ENCODE data around the gene XYLT1. TPM values are rescaled to one million over a fixed set of nuclear protein-coding genes. Genes with fewer than 3 reads are reported as not detected.

The XYLT1 gene
- total RNA-seq, 3 donors from 2014 or later (not counting 1 experiment from before 2014, with no cell fraction given), result 40.9 to 55.5 (median 43.8) TPM

DNA sequence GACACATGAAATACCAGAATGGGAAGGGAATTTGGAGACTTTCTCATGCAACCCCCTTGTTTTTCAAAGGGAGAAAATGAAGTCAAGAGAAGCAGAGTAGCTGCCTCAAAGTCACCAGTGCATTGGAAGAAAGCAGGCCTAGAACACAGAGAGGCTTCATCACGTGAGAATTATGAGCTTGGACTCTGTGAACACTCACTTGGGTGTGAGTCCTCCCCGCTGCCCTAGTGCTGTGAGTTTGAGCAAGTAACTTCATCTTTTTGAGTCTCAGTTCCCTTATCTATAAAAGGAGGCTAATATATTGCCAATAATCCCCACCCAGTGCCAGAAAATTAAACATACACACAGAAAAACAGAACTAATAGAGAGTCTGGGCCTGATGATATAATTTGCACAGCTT lies 315.8 kb downstream of the XYLT1 start:
- DNase-seq (no peak), ATAC-seq (no peak)
- Mint-ChIP-seq H3K27me3 (ENCODE audit: low read depth in 2 of 2) (no peaks in the 10 kb centered on the region), H3K9me3 (no peaks in the 10 kb centered on the region), H3K36me3 (peaks cover 7% of the 10 kb centered on the region), H3K27ac (no peak overlapping the region), H3K4me1 (peaks cover 5 to 9% of the 10 kb centered on the region in 2 donors), H3K4me3 (no peak overlapping the region)
- H3K27me3 ChIP-seq (ENCODE audit: control insufficient read depth, insufficient read depth, low read length), result no peaks in the 10 kb centered on the region
- TF ChIP-seq, protein P1, sequence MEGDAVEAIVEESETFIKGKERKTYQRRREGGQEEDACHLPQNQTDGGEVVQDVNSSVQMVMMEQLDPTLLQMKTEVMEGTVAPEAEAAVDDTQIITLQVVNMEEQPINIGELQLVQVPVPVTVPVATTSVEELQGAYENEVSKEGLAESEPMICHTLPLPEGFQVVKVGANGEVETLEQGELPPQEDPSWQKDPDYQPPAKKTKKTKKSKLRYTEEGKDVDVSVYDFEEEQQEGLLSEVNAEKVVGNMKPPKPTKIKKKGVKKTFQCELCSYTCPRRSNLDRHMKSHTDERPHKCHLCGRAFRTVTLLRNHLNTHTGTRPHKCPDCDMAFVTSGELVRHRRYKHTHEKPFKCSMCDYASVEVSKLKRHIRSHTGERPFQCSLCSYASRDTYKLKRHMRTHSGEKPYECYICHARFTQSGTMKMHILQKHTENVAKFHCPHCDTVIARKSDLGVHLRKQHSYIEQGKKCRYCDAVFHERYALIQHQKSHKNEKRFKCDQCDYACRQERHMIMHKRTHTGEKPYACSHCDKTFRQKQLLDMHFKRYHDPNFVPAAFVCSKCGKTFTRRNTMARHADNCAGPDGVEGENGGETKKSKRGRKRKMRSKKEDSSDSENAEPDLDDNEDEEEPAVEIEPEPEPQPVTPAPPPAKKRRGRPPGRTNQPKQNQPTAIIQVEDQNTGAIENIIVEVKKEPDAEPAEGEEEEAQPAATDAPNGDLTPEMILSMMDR (IDR thresholded peaks at IDR 0.05), result no peak
- H3K9me3 ChIP-seq (ENCODE audit: control insufficient read depth, insufficient read depth, low read length), result no peaks in the 10 kb centered on the region
- H3K4me1 ChIP-seq (ENCODE audit: control insufficient read depth, insufficient read depth, low read length), result no peaks in the 10 kb centered on the region
- peaks cover 4% of the 10 kb centered on the region for H3K36me3 ChIP-seq (ENCODE audit: control insufficient read depth, insufficient read depth, low read length)
- H3K4me3 ChIP-seq (ENCODE audit: low read length), result no peak overlapping the region
- intact Hi-C loops (cut with micrococcal nuclease), result no loop called here
- H3K27ac ChIP-seq (ENCODE audit: low read length), result no peak overlapping the region
- WGBS (ENCODE audit: insufficient coverage), result 81% methylated on average over 2 of the region's 2 CpGs

DNA sequence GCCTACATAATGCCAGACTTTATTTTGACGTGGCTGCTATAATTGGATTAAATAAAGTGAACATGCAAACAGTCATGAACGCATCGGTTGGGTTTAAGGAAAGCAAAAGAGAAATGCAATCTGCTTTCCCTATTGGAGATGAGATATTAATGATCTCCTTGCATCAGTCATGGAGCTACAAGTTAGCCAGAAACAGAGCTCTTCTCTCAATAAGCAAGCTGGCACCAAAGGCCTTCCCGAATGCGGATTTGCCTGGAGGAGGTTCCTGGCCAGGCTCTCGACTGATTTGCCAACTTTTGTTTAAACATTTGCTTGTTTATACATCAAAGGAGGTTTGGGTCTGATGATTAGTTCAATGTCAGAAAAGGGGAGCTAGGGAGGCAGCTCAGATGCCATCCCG lies 318.4 kb downstream of the XYLT1 start:
- Mint-ChIP-seq H3K36me3 (no peaks in the 10 kb centered on the region), H3K9me3 (no peaks in the 10 kb centered on the region), H3K4me1 (peaks cover 0 to 7% of the 10 kb centered on the region in 2 donors), H3K27me3 (ENCODE audit: low read depth in 2 of 2) (no peaks in the 10 kb centered on the region), H3K4me3 (no peak overlapping the region), H3K27ac (no peak overlapping the region)
- 97% methylated on average over 6 of the region's 7 CpGs for WGBS (ENCODE audit: insufficient coverage)
- TF ChIP-seq, protein P1 (IDR thresholded peaks at IDR 0.05), result no peak
- Histone ChIP-seq H3K27me3 (ENCODE audit: control insufficient read depth, insufficient read depth, low read length) (no peaks in the 10 kb centered on the region), H3K4me1 (ENCODE audit: control insufficient read depth, insufficient read depth, low read length) (no peaks in the 10 kb centered on the region), H3K4me3 (ENCODE audit: low read length) (no peak overlapping the region), H3K9me3 (ENCODE audit: control insufficient read depth, insufficient read depth, low read length) (no peaks in the 10 kb centered on the region), H3K36me3 (ENCODE audit: control insufficient read depth, insufficient read depth, low read length) (peaks cover 2% of the 10 kb centered on the region), H3K27ac (ENCODE audit: low read length) (no peak overlapping the region)
- DNase-seq, result no peak
- intact Hi-C loops (cut with micrococcal nuclease), result no loop called here
- no peak for ATAC-seq

DNA sequence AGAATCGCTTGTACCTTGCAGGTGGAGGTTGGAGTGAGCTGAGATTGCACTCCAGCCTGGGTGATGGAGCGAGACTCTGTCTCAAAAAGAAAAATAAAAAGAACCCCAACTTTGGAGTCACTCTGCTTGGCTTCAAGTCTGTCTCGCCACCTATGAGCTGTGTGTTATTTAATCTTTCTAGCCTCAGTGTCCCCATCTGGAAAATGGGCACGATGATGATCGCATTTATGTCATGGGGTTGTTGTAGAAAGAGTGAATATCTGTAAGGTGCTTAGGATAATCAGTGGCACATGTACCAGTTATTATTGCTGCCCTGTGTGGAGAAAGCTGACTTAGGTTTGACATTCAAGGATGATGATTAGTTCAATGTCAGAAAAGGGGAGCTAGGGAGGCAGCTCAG lies 319.4 kb downstream of the XYLT1 start:
- no peak overlapping the region for H3K27ac ChIP-seq (ENCODE audit: low read length)
- peaks cover 6 to 7% of the 10 kb centered on the region in 2 donors for H3K4me1 Mint-ChIP-seq
- no peak overlapping the region for H3K4me3 Mint-ChIP-seq
- H3K9me3 ChIP-seq (ENCODE audit: control insufficient read depth, insufficient read depth, low read length), result no peaks in the 10 kb centered on the region
- H3K27me3 ChIP-seq (ENCODE audit: control insufficient read depth, insufficient read depth, low read length), result no peaks in the 10 kb centered on the region
- 100% methylated on average over 5 of the region's 5 CpGs for WGBS (ENCODE audit: insufficient coverage)
- H3K36me3 Mint-ChIP-seq, result no peaks in the 10 kb centered on the region
- no peaks in the 10 kb centered on the region for H3K27me3 Mint-ChIP-seq (ENCODE audit: low read depth in 2 of 2)
- no peak overlapping the region for H3K4me3 ChIP-seq (ENCODE audit: low read length)
- DNase-seq, result no peak
- H3K36me3 ChIP-seq (ENCODE audit: control insufficient read depth, insufficient read depth, low read length), result no peaks in the 10 kb centered on the region
- H3K4me1 ChIP-seq (ENCODE audit: control insufficient read depth, insufficient read depth, low read length), result no peaks in the 10 kb centered on the region
- no peaks in the 10 kb centered on the region for H3K9me3 Mint-ChIP-seq
- ATAC-seq, result no peak
- TF ChIP-seq, protein P1 (IDR thresholded peaks at IDR 0.05), result no peak
- no peak overlapping the region for H3K27ac Mint-ChIP-seq
- intact Hi-C loops (cut with micrococcal nuclease), result no loop called here

DNA sequence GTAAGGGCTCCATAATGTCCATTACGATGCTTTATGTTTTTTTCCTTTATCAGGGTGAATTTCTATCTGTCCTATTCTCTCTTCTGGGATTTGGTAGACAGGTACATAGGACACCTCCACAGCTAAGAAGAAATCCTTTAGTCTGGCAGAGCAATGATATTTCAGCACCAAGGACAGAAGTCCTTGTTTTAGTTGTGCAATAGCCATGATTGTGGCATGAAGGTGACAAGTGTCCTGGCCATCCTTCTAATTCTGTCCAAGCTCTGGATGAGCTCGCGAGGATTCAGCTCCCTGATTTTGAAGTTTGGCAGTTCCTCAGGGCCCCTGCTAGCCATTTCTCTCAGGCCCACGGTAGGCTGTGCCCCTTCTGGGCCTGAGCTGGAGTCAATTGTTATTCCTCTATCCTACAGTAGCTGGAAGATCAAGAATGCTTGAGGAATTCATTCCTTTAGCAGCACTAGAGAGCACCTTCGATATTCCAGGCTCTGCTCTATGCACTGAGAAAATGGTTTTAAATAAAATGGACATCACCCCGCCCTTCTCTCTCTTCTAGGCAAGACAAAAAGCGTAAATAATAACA lies 320.8 kb downstream of the XYLT1 start:
- no peaks in the 10 kb centered on the region for H3K4me1 ChIP-seq (ENCODE audit: control insufficient read depth, insufficient read depth, low read length)
- H3K4me3 ChIP-seq (ENCODE audit: low read length), result no peak overlapping the region
- H3K36me3 Mint-ChIP-seq, result no peaks in the 10 kb centered on the region
- H3K27ac Mint-ChIP-seq, result no peak overlapping the region
- H3K9me3 Mint-ChIP-seq, result no peaks in the 10 kb centered on the region
- no peak overlapping the region for H3K4me3 Mint-ChIP-seq
- peaks cover 11 to 12% of the 10 kb centered on the region in 2 donors for H3K4me1 Mint-ChIP-seq
- no peaks in the 10 kb centered on the region for H3K36me3 ChIP-seq (ENCODE audit: control insufficient read depth, insufficient read depth, low read length)
- H3K9me3 ChIP-seq (ENCODE audit: control insufficient read depth, insufficient read depth, low read length), result no peaks in the 10 kb centered on the region
- DNase-seq (no peak), ATAC-seq (no peak)
- no peaks in the 10 kb centered on the region for H3K27me3 Mint-ChIP-seq (ENCODE audit: low read depth in 2 of 2)
- WGBS (ENCODE audit: insufficient coverage), result 92% methylated on average over 7 of the region's 7 CpGs
- TF ChIP-seq, protein P1 (IDR thresholded peaks at IDR 0.05), result no peak
- no peaks in the 10 kb centered on the region for H3K27me3 ChIP-seq (ENCODE audit: control insufficient read depth, insufficient read depth, low read length)
- H3K27ac ChIP-seq (ENCODE audit: low read length), result no peak overlapping the region
- intact Hi-C loops (cut with micrococcal nuclease), result no loop called here

All from natural killer cell (primary cell).